H1 (cell line): ENCODE data around the gene CDK16. TPM values are rescaled to one million over a fixed set of nuclear protein-coding genes. Genes with fewer than 3 reads are reported as not detected.
"Not testable (repeated sequence)": the region's sequence is repeated elsewhere in the genome, so short reads cannot be mapped to it uniquely, and the experiment has no call there.

Experiments used
- CTCF ChIA-PET: fragments of 300-600 bp; sonication (Branson Sonifier 250); formaldehyde crosslinking; loops from one replicate; lab custom pipeline; 2021; ENCODE audit not compliant: partially characterized antibody; lab: Charles Lee
- POLR2A ChIA-PET: fragments of 300-600 bp; sonication (Branson Sonifier 250); formaldehyde crosslinking; loops from one replicate; lab custom pipeline; 2021; ENCODE audit warnings: inconsistent platforms; ENCODE audit not compliant: partially characterized antibody; lab: Charles Lee
- DNase-seq, 2 experiments: peaks; one replicate each; pipeline versions ENCODE4 v3.0.0 to v3.0.0-alpha.2; 2010 to 2022; ENCODE audit warnings: low spot score in 2 of 2, low read depth in 1 of 2, mixed read lengths in 1 of 2
- FAIRE-seq: peaks from 2 replicates; lab custom pipeline; 2011; peaks lifted over from hg19 to GRCh38; lab: Jason Lieb, UNC
- H2AFZ ChIP-seq: 2 replicates; pipeline ENCODE4 v1.8.1; 2012; ENCODE audit warnings: low read length, inconsistent platforms
- H2AK5ac ChIP-seq: 2 replicates; pipeline ENCODE4 v1.6.1; 2013; ENCODE audit warnings: low read depth, low read length
- H2BK120ac ChIP-seq: replicated peaks from 2 replicates; pipeline ENCODE3; 2013; ENCODE audit warnings: low read depth, low read length, inconsistent platforms
- H2BK12ac ChIP-seq: 2 replicates; pipeline ENCODE4 v1.6.1; 2013; ENCODE audit warnings: low read depth, low read length
- H2BK15ac ChIP-seq: 2 replicates; pipeline ENCODE4 v1.6.1; 2013; ENCODE audit warnings: low read length
- H2BK20ac ChIP-seq: 2 replicates; pipeline ENCODE4 v1.6.1; 2013; ENCODE audit warnings: low read length
- H2BK5ac ChIP-seq: 2 replicates; pipeline ENCODE4 v1.6.1; 2013; ENCODE audit warnings: low read depth, low read length
- H3K14ac ChIP-seq: 2 replicates; pipeline ENCODE4 v1.6.1; 2013; ENCODE audit warnings: inconsistent platforms; ENCODE audit not compliant: insufficient read length
- H3K18ac ChIP-seq: 2 replicates; pipeline ENCODE4 v1.6.1; 2013; ENCODE audit warnings: low read length; ENCODE audit errors: extremely low read depth
- H3K23ac ChIP-seq: 2 replicates; pipeline ENCODE4 v1.6.1; 2013; ENCODE audit warnings: inconsistent platforms; ENCODE audit not compliant: insufficient read length
- H3K23me2 ChIP-seq: 2 replicates; pipeline ENCODE4 v1.6.1; 2013; ENCODE audit warnings: low read depth, low read length
- H3K27ac ChIP-seq: 2 replicates; pipeline ENCODE4 v1.6.1; 2011; ENCODE audit warnings: low read depth, low read length, inconsistent platforms
- H3K27me3 ChIP-seq, 4 experiments: replicated peaks in 1 of 4; 1 replicate in 1 of 4; 2 replicates in 3 of 4; pipeline versions ENCODE4 v1.6.1 to v1.8.1; 2011 to 2013; ENCODE audit warnings: low read length in 3 of 4, mild to moderate bottlenecking in 3 of 4, inconsistent platforms in 2 of 4, mixed read lengths in 2 of 4, moderate library complexity in 1 of 4; ENCODE audit not compliant: control insufficient read depth in 3 of 4, insufficient read depth in 3 of 4; ENCODE audit errors: extremely low read depth in 1 of 4
- H3K36me3 ChIP-seq, 4 experiments: 2 replicates each; pipeline versions ENCODE4 v1.6.1 to v1.8.1; 2011 to 2013; ENCODE audit warnings: mild to moderate bottlenecking in 4 of 4, low read length in 3 of 4, moderate library complexity in 2 of 4, control low read depth in 1 of 4, inconsistent platforms in 1 of 4; ENCODE audit not compliant: insufficient read depth in 4 of 4, control insufficient read depth in 2 of 4
- H3K4ac ChIP-seq: replicated peaks from 2 replicates; pipeline ENCODE3; 2013; ENCODE audit warnings: low read length, low read depth, mixed read lengths, inconsistent platforms; ENCODE audit not compliant: insufficient read length
- H3K4me1 ChIP-seq, 4 experiments: replicated peaks in 1 of 4; 1 replicate in 1 of 4; 2 replicates in 3 of 4; pipeline versions ENCODE4 v1.6.1 to v1.8.1; 2011 to 2013; ENCODE audit warnings: low read length in 3 of 4, inconsistent platforms in 2 of 4, mixed read lengths in 1 of 4; ENCODE audit not compliant: insufficient read depth in 4 of 4, control insufficient read depth in 3 of 4
- H3K4me2 ChIP-seq, 2 experiments: 2 replicates each; pipeline versions ENCODE4 v1.6.1 to v1.8.1; 2011 to 2013; ENCODE audit warnings: low read depth in 2 of 2, low read length in 2 of 2, control low read depth in 1 of 2, inconsistent platforms in 1 of 2, mild to moderate bottlenecking in 1 of 2; ENCODE audit not compliant: insufficient read depth in 1 of 2
- H3K4me3 ChIP-seq, 4 experiments: fragments of 200-600, 300-600 bp in 1 of 4; sonication (generic), shearing (Covaris generic), sonication (Bioruptor Twin) in 1 of 4; 2 replicates each; pipeline versions ENCODE4 v1.5.1 to v1.8.1; 2011 to 2016; ENCODE audit warnings: low read length in 4 of 4, low read depth in 3 of 4, control low read depth in 2 of 4, inconsistent platforms in 2 of 4, mild to moderate bottlenecking in 2 of 4, mixed read lengths in 1 of 4, moderate library complexity in 1 of 4; ENCODE audit not compliant: insufficient read depth in 2 of 4; ENCODE audit errors: extremely low read depth in 1 of 4
- H3K56ac ChIP-seq: replicated peaks from 2 replicates; pipeline ENCODE3; 2013; ENCODE audit warnings: low read depth, mild to moderate bottlenecking, mixed read lengths, low read length, inconsistent platforms; ENCODE audit not compliant: insufficient read length
- H3K79me1 ChIP-seq: 2 replicates; pipeline ENCODE4 v1.6.1; 2013; ENCODE audit warnings: low read depth, low read length, control low read depth
- H3K79me2 ChIP-seq, 2 experiments: 2 replicates each; pipeline versions ENCODE4 v1.6.1 to v1.8.1; 2012 to 2013; ENCODE audit warnings: low read length in 2 of 2, mild to moderate bottlenecking in 2 of 2, inconsistent platforms in 1 of 2; ENCODE audit not compliant: insufficient read depth in 2 of 2, control insufficient read depth in 1 of 2
- H3K9ac ChIP-seq, 4 experiments: replicated peaks in 1 of 4; 1 replicate in 1 of 4; 2 replicates in 3 of 4; pipeline versions ENCODE4 v1.6.1 to v1.8.1; 2011 to 2013; ENCODE audit warnings: low read depth in 3 of 4, low read length in 3 of 4, control low read depth in 2 of 4, mild to moderate bottlenecking in 2 of 4, moderate library complexity in 2 of 4, inconsistent platforms in 1 of 4; ENCODE audit errors: extremely low read depth in 1 of 4
- H3K9me3 ChIP-seq, 2 experiments: 2 replicates each; pipeline versions ENCODE4 v1.6.1 to v1.8.1; 2012 to 2013; ENCODE audit warnings: mild to moderate bottlenecking in 2 of 2, moderate library complexity in 2 of 2, control low read depth in 1 of 2, inconsistent platforms in 1 of 2, low read depth in 1 of 2, low read length in 1 of 2, mixed read lengths in 1 of 2; ENCODE audit not compliant: insufficient read depth in 2 of 2
- H4K20me1 ChIP-seq, 2 experiments: replicated peaks in 1 of 2; 2 replicates each; pipeline versions ENCODE3 to v1.8.1; 2011 to 2013; ENCODE audit warnings: inconsistent platforms in 2 of 2, low read length in 2 of 2, mild to moderate bottlenecking in 1 of 2; ENCODE audit not compliant: insufficient read depth in 2 of 2, control insufficient read depth in 1 of 2
- H4K5ac ChIP-seq: 2 replicates; pipeline ENCODE4 v1.6.1; 2013; ENCODE audit warnings: low read length, low read depth, mixed read lengths, inconsistent platforms; ENCODE audit not compliant: insufficient read length
- H4K8ac ChIP-seq: 2 replicates; pipeline ENCODE4 v1.8.0; 2013; ENCODE audit warnings: mild to moderate bottlenecking, moderate library complexity, low read length, inconsistent platforms; ENCODE audit not compliant: insufficient read depth; ENCODE audit errors: extremely low read depth
- H4K91ac ChIP-seq: replicated peaks from 2 replicates; pipeline ENCODE3; 2013; ENCODE audit warnings: low read length, mixed read lengths, inconsistent platforms; ENCODE audit not compliant: insufficient read length
- WGBS, 2 experiments: shearing (Covaris generic) in 1 of 2; methylation state at CpG; one replicate each; pipeline versions ENCODE4 v1.1.6 to v1.1.7; 2013 to 2015; ENCODE audit warnings: low lambda C conversion rate in 2 of 2, mixed read lengths in 2 of 2, inconsistent platforms in 1 of 2, low coverage in 1 of 2, missing lambda C conversion rate in 1 of 2; ENCODE audit not compliant: insufficient replicate concordance in 2 of 2, insufficient coverage in 1 of 2, insufficient read length in 1 of 2; ENCODE audit errors: extremely low coverage in 1 of 2, missing lambda C conversion rate in 1 of 2; 5-methylcytosine and 5-hydroxymethylcytosine counted together
- polyA plus RNA-seq, 7 experiments: library from polyadenylated mRNA; depleted of rRNA in 3 of 7; stranded (reverse) in 5 of 7; unstranded in 2 of 7; fragments of >200 nt in 5 of 7; fragments of 200-250 nt in 2 of 7; gene quantifications; 1 replicate in 5 of 7; 2 replicates in 1 of 7; 4 replicates in 1 of 7; pipeline versions ENCODE4 v1.2.1 to v1.2.3, GENCODE V29; 2011 to 2013; ENCODE audit warnings: missing spikeins in 2 of 7, mixed read lengths in 2 of 7
- total RNA-seq: library from RNA; stranded (reverse); fragmentation: NEBNext Ultra II Directional; extraction: Animal tissue kit (Norgen Biotek cat#: 25700); gene quantifications from 2 replicates; pipeline ENCODE4 v1.2.1, GENCODE V29; 2021

Gene CDK16
- total and polyA plus RNA-seq, 2 of the 8 experiments (the other 6 are each of a cell fraction or from before 2014, with no cell fraction given), result 124 to 204 TPM

DNA sequence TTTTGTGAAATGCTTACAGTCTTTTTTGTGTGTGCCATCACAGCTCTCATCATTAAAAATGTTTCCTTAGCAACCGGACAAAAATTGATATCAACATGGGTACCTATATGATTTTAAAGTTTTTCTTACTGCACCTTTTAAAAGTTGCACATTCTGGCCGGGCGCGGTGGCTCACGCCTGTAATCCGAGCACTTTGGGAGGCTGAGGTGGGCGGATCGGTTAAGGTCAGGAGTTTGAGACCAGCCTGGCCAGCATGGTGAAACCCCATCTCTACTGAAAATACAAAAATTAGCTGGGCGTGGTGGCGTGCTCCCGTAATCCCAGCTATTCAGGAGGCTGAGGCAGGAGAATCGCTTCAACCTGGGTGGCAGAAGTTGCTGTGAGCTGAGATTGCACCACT is 39.1 kb downstream of the CDK16 start:
- not testable (repeated sequence) for H2BK120ac ChIP-seq, H3K23me2 ChIP-seq, DNase-seq, H4K20me1 ChIP-seq, H3K9me3 ChIP-seq, H4K5ac ChIP-seq, H3K4ac ChIP-seq, H2BK20ac ChIP-seq, H3K4me2 ChIP-seq, H3K18ac ChIP-seq, H3K36me3 ChIP-seq, H3K4me3 ChIP-seq, H3K9ac ChIP-seq, H3K27ac ChIP-seq, H3K14ac ChIP-seq, H2BK15ac ChIP-seq, H2AK5ac ChIP-seq, H3K27me3 ChIP-seq, FAIRE-seq, H2AFZ ChIP-seq, H2BK12ac ChIP-seq, H3K79me1 ChIP-seq, H3K56ac ChIP-seq, H2BK5ac ChIP-seq, H4K91ac ChIP-seq, H3K4me1 ChIP-seq, H4K8ac ChIP-seq, H3K79me2 ChIP-seq, H3K23ac ChIP-seq
- 96% methylated on average over 11 of the region's 12 CpGs; no CpG with 5 or more reads in 1 of the 2 experiments for WGBS, 2 experiments
- CTCF ChIA-PET, result interaction anchor here (0.6 kb wide), 2 partner anchors 55 to 105 kb away, joined by 3 to 4 read pairs; no protein-coding TSS in a partner anchor
- POLR2A ChIA-PET, result interaction anchor here (1.0 to 1.4 kb wide), 2 partner anchors 12 to 42 kb away, joined by 3 to 4 read pairs; no protein-coding TSS in a partner anchor
